NCI-H446 (cell line): ENCODE data around the gene PLXNA3.
"Not testable (repeated sequence)": the region's sequence is repeated elsewhere in the genome, so short reads cannot be mapped to it uniquely, and the experiment has no call there.

Experiments
- DNase-seq, 2 experiments: peaks; one replicate each; lab custom pipeline; 2025; lab: John Stamatoyannopoulos, UW

The PLXNA3 gene

GRCh38 chrX:154478728-154479622 is 20.9 kb downstream of the PLXNA3 start, which contains the start of gene LAGE3:
TSS of gene LAGE3 (minus strand) at chrX:154479281. CDS start at chrX:154478915, 366 bp downstream.
- DNase-seq: peak; percentile 26 to 90

GRCh38 chrX:154481195-154481594 is 23.1 kb downstream of the PLXNA3 start:
- no peak for DNase-seq

GRCh38 chrX:154481911-154482601 is 24.0 kb downstream of the PLXNA3 start:
- no peak for DNase-seq

GRCh38 chrX:154482786-154483185 is 24.7 kb downstream of the PLXNA3 start:
- DNase-seq: no peak

GRCh38 chrX:154483325-154483724 is 25.2 kb downstream of the PLXNA3 start:
- no peak for DNase-seq

GRCh38 chrX:154484255-154485149 is 26.4 kb downstream of the PLXNA3 start:
- DNase-seq: no peak

GRCh38 chrX:154485150-154486051 is 27.3 kb downstream of the PLXNA3 start:
- DNase-seq: peak in 1 of 2 experiments; percentile 19

GRCh38 chrX:154486052-154486395 is 27.9 kb downstream of the PLXNA3 start:
- DNase-seq: peak in 1 of 2 experiments; percentile 19

- DNase-seq: peak in 1 of 2 experiments; percentile 53
Measured at GRCh38 chrX:154486396-154487207, 28.5 kb downstream of the PLXNA3 start, which contains the start of gene UBL4A. TSS of gene UBL4A (minus strand) at chrX:154486615. CDS start at chrX:154486584, 31 bp downstream.

- DNase-seq: no peak
Measured at GRCh38 chrX:154487518-154488290, 29.6 kb downstream of the PLXNA3 start.

GRCh38 chrX:154488336-154489075 is 30.4 kb downstream of the PLXNA3 start:
- no peak for DNase-seq

- no peak for DNase-seq
Measured at GRCh38 chrX:154489182-154489581, 31.1 kb downstream of the PLXNA3 start.

- DNase-seq: peak in 1 of 2 experiments; percentile 12
Measured at GRCh38 chrX:154490021-154490413, 31.9 kb downstream of the PLXNA3 start.

GRCh38 chrX:154490414-154491083 is 32.5 kb downstream of the PLXNA3 start, which contains the start of gene SLC10A3:
TSS of gene SLC10A3 (minus strand) at chrX:154490629. CDS start at chrX:154488940, 1,689 bp downstream.
- DNase-seq: peak; percentile 75 to 95

GRCh38 chrX:154494715-154495114 is 36.6 kb downstream of the PLXNA3 start:
- DNase-seq: no peak

GRCh38 chrX:154495472-154495922 is 37.4 kb downstream of the PLXNA3 start:
- no peak for DNase-seq

- not testable (repeated sequence) for DNase-seq
Measured at GRCh38 chrX:154496591-154497137, 38.6 kb downstream of the PLXNA3 start.
